HepG2 (cell line): ENCODE results near the gene OPRL1. TPM values are rescaled to one million over a fixed set of nuclear protein-coding genes. Genes with fewer than 3 reads are reported as not detected.
A peak's percentile ranks its signal among the peaks of the same experiment; 100 is the strongest.

Source experiments
- ATAC-seq: fragments of 200-7000 bp; cut with Tn5 transposase; 3 replicates; pipeline ENCODE4 v1.9.1; 2020; ENCODE audit warnings: mild to moderate bottlenecking, moderate library complexity
- BruUV-seq: library from RNA; stranded (reverse); fragments of 400-500 nt; replicated peaks from 2 replicates; lab custom pipeline; 2021; lab: Mats Ljungman, UMichigan
- CTCF ChIA-PET: fragments of 300-600 bp; formaldehyde crosslinking; extraction: SDS; loops from one replicate; lab custom pipeline; 2021; ENCODE audit warnings: low total read pairs, inconsistent platforms, low intra/inter-chr PET ratio; lab: Yijun Ruan, JAX
- POLR2A ChIA-PET: fragments of 350-600 bp; sonication (Branson Sonifier 250); formaldehyde crosslinking; loops from one replicate; lab custom pipeline; 2020; ENCODE audit warnings: antibody characterized with exemption, inconsistent platforms; lab: Yijun Ruan, JAX
- DNase-seq: peaks from one replicate; pipeline ENCODE4 v3.0.0-alpha.2; 2015; ENCODE audit warnings: low spot score
- FAIRE-seq: peaks from 3 replicates; lab custom pipeline; 2011; peaks lifted over from hg19 to GRCh38; lab: Jason Lieb, UNC
- H2AFZ ChIP-seq: one replicate; pipeline ENCODE4 v1.6.1; 2011; ENCODE audit warnings: low read length, inconsistent platforms
- H3K27ac ChIP-seq: fragments of 300-600 bp; 3 replicates; pipeline ENCODE4 v1.8.0; 2011; ENCODE audit warnings: mixed run types, mild to moderate bottlenecking, mixed read lengths, low read length, inconsistent platforms; ENCODE audit not compliant: insufficient read depth; ENCODE audit errors: extremely low read length
- H3K27me3 ChIP-seq, 2 experiments: fragments of 200-600 bp in 1 of 2; 2 replicates in 1 of 2; 3 replicates in 1 of 2; pipeline versions ENCODE4 v1.6.0 to v1.8.0; 2011; ENCODE audit warnings: low read length in 2 of 2, mild to moderate bottlenecking in 2 of 2, moderate library complexity in 2 of 2, inconsistent platforms in 1 of 2; ENCODE audit not compliant: insufficient read depth in 2 of 2, control insufficient read depth in 1 of 2
- H3K36me3 ChIP-seq, 2 experiments: fragments of 200-600 bp in 1 of 2; replicated peaks in 1 of 2; 2 replicates in 1 of 2; 3 replicates in 1 of 2; pipeline versions ENCODE4 v1.5.1 to v1.8.0; 2011; ENCODE audit warnings: low read length in 2 of 2, inconsistent platforms in 1 of 2; ENCODE audit not compliant: insufficient read depth in 2 of 2, control insufficient read depth in 1 of 2
- H3K4me1 ChIP-seq: 2 replicates; pipeline ENCODE4 v1.5.1; 2012; ENCODE audit warnings: low read length, inconsistent platforms; ENCODE audit not compliant: insufficient read depth
- H3K4me2 ChIP-seq: 2 replicates; pipeline ENCODE4 v1.6.0; 2011; ENCODE audit warnings: low read depth, low read length, inconsistent platforms
- H3K4me3 ChIP-seq, 3 experiments: fragments of 200-600 bp in 1 of 3; sonication (generic), shearing (Covaris generic) in 1 of 3; replicated peaks in 1 of 3; 2 replicates each; pipeline ENCODE4 v1.5.1; 2011 to 2016; ENCODE audit warnings: low read length in 3 of 3, inconsistent platforms in 2 of 3, low read depth in 2 of 3, mild to moderate bottlenecking in 2 of 3, control low read depth in 1 of 3, mixed read lengths in 1 of 3; ENCODE audit not compliant: insufficient read depth in 1 of 3
- H3K79me2 ChIP-seq: one replicate; pipeline ENCODE4 v1.6.1; 2011; ENCODE audit warnings: low read length, inconsistent platforms; ENCODE audit not compliant: insufficient read depth
- H3K9ac ChIP-seq: 2 replicates; pipeline ENCODE4 v1.6.0; 2011; ENCODE audit warnings: mild to moderate bottlenecking, low read depth, low read length, inconsistent platforms; ENCODE audit not compliant: insufficient read depth
- H3K9me3 ChIP-seq: 2 replicates; pipeline ENCODE4 v1.5.1; 2012; ENCODE audit warnings: mild to moderate bottlenecking, low read length
- H4K20me1 ChIP-seq: 2 replicates; pipeline ENCODE4 v1.6.0; 2011; ENCODE audit warnings: inconsistent platforms, mild to moderate bottlenecking, low read length, moderate library complexity; ENCODE audit not compliant: insufficient read depth
- ARNT ChIP-seq: fragments of 450-650 bp; IDR thresholded peaks from 2 replicates; pipeline ENCODE4 v1.6.1; 2017
- HDAC1 ChIP-seq: sonication (generic); formaldehyde crosslinking; IDR thresholded peaks from 2 replicates; pipeline ENCODE4 v1.5.1; 2020; ENCODE audit warnings: mild to moderate bottlenecking, missing genetic modification reagents
- HNF1B ChIP-seq: sonication (generic); formaldehyde crosslinking; IDR thresholded peaks from 2 replicates; pipeline ENCODE4 v1.5.1; 2020; ENCODE audit warnings: mild to moderate bottlenecking, moderate library complexity, missing genetic modification reagents
- HOXD1 ChIP-seq: sonication (generic); formaldehyde crosslinking; IDR thresholded peaks from 2 replicates; pipeline ENCODE4 v1.5.0; 2020; ENCODE audit warnings: missing genetic modification reagents
- KAT7 ChIP-seq: IDR thresholded peaks from 2 replicates; pipeline ENCODE4 v1.6.1; 2018; ENCODE audit warnings: borderline replicate concordance, missing compliant biosample characterization
- MAX ChIP-seq: IDR thresholded peaks from 2 replicates; pipeline ENCODE4 v1.6.1; 2012; ENCODE audit warnings: inconsistent platforms
- TARDBP ChIP-seq: sonication (generic); formaldehyde crosslinking; IDR thresholded peaks from 2 replicates; pipeline ENCODE4 v1.8.0; 2022; ENCODE audit warnings: mild to moderate bottlenecking, missing genetic modification reagents
- ZBTB20 ChIP-seq: sonication (generic); formaldehyde crosslinking; IDR thresholded peaks from 2 replicates; pipeline ENCODE4 v1.8.1; 2023; ENCODE audit warnings: missing genetic modification reagents, low read depth, mild to moderate bottlenecking, borderline replicate concordance
- ZFP91 ChIP-seq: sonication (generic); formaldehyde crosslinking; IDR thresholded peaks from 2 replicates; pipeline ENCODE4 v1.9.0; 2022; ENCODE audit warnings: missing genetic modification reagents, mild to moderate bottlenecking, borderline replicate concordance
- ZNF296 ChIP-seq: sonication (generic); formaldehyde crosslinking; conservative IDR thresholded peaks from 2 replicates; pipeline ENCODE4 v1.5.0; 2020; ENCODE audit warnings: mild to moderate bottlenecking, missing genetic modification reagents
- ZNF710 ChIP-seq: sonication (generic); formaldehyde crosslinking; IDR thresholded peaks from 2 replicates; pipeline ENCODE4 v1.5.0; 2020; ENCODE audit warnings: mild to moderate bottlenecking, missing genetic modification reagents, borderline replicate concordance
- ZNF746 ChIP-seq: sonication (generic); formaldehyde crosslinking; IDR thresholded peaks from 2 replicates; pipeline ENCODE4 v1.8.0; 2022; ENCODE audit warnings: mild to moderate bottlenecking, missing genetic modification reagents
- ZNF879 ChIP-seq: sonication (generic); formaldehyde crosslinking; IDR thresholded peaks from 2 replicates; pipeline ENCODE4 v1.8.1; 2023; ENCODE audit warnings: missing genetic modification reagents
- WGBS: methylation state at CpG from one replicate; pipeline ENCODE4 v1.1.6; 2017; ENCODE audit warnings: low lambda C conversion rate; 5-methylcytosine and 5-hydroxymethylcytosine counted together
- in situ Hi-C: cut with HindIII; loops from 2 replicates; pipeline ENCODE4 v1.10.0; 2017; ENCODE audit warnings: low pct_unique_long_range_greater_than_20kb; ENCODE audit not compliant: extremely low pct_ligation_motif_present
- intact Hi-C: fragments of 100-400 bp; cut with micrococcal nuclease; formaldehyde crosslinking; loops from one replicate; pipeline ENCODE4 v1.10.0; 2022; ENCODE audit not compliant: unreplicated experiment
- polyA plus RNA-seq, 8 experiments: library from polyadenylated mRNA; depleted of rRNA in 3 of 8; stranded (reverse) in 7 of 8; unstranded in 1 of 8; fragments of >200 nt; fragmentation: Illumina TruSeq in 4 of 8; extraction: Trizol in 4 of 8; gene quantifications; 2 replicates each; pipeline versions ENCODE4 v1.2.1 to v1.2.3, GENCODE V29; 2011 to 2016; ENCODE audit warnings: low read depth in 4 of 8, missing spikeins in 1 of 8, mixed read lengths in 1 of 8; ENCODE audit not compliant: insufficient read depth in 1 of 8
- total RNA-seq, 5 experiments: library from RNA; depleted of rRNA; stranded (reverse); fragments of >200 nt; fragmentation: Illumina TruSeq; extraction: Trizol; gene quantifications; 2 replicates each; pipeline ENCODE4 v1.2.3, GENCODE V29; 2016; ENCODE audit warnings: low read depth in 1 of 5

OPRL1 gene
- total and polyA plus RNA-seq, 2 of the 13 experiments (the other 11 are each of a cell fraction or from before 2014, with no cell fraction given): 0.35 to 0.71 TPM

GRCh38 chr20:64110411-64111068 lies 30.7 kb downstream of the OPRL1 start (continued):
- TF ChIP-seq HNF1B (CRISPR knock-in tag): 0 out of 2 replicates have a peak, but pooled peaks have one; percentile 29

GRCh38 chr20:64111841-64112641 lies 32.2 kb downstream of the OPRL1 start:
- Histone ChIP-seq H3K4me1 (peaks cover 21% of the 10 kb centered on the region), H3K9ac (no peak overlapping the region), H2AFZ (no peak overlapping the region), H3K27ac (no peak overlapping the region), H4K20me1 (peaks cover 5% of the 10 kb centered on the region; the same call in 1 of the 2 replicates), H3K36me3 (no peaks in the 10 kb centered on the region), H3K4me2 (no peak overlapping the region), H3K9me3 (no peaks in the 10 kb centered on the region), H3K27me3 (peaks cover 40 to 81% of the 10 kb centered on the region in 2 experiments), H3K79me2 (no peaks in the 10 kb centered on the region), H3K4me3 (no peak overlapping the region)
- peak; percentile 17 for ATAC-seq
- ChIA-PET CTCF (no interaction called here), POLR2A (no interaction called here)
- BruUV-seq: no TSS peak
- 22% methylated on average over 18 of the region's 19 CpGs for WGBS
- intact Hi-C loops (no loop called here), in situ Hi-C loops (no loop called here)
- no peak for DNase-seq
- no peak for FAIRE-seq
- TF ChIP-seq HDAC1 (CRISPR knock-in tag): no peak
- no peak for TF ChIP-seq TARDBP
- no peak for TF ChIP-seq HOXD1 (CRISPR knock-in tag)
- 0 out of 2 replicates have a peak, but pooled peaks have one; percentile 53 for TF ChIP-seq ZFP91 (CRISPR knock-in tag)
- TF ChIP-seq MAX: 0 out of 2 replicates have a peak, but pooled peaks have one; percentile 12
- TF ChIP-seq ARNT: no peak
- no peak for TF ChIP-seq ZNF879 (CRISPR knock-in tag)
- TF ChIP-seq KAT7 (CRISPR knock-in tag): no peak
- TF ChIP-seq ZNF746: no peak
- 0 out of 2 replicates have a peak, but pooled peaks have one; percentile 8 for TF ChIP-seq ZNF296 (CRISPR knock-in tag)
- no peak for TF ChIP-seq ZBTB20 (CRISPR knock-in tag)
- no peak for TF ChIP-seq ZNF710
